Caco-2 (cell line): Measurements from ENCODE around the gene PKD1. TPM values are rescaled to one million over a fixed set of nuclear protein-coding genes. Genes with fewer than 3 reads are reported as not detected.

Source experiments
- BruUV-seq: library from RNA; stranded (reverse); fragments of 400-500 nt; replicated peaks from 2 replicates; lab custom pipeline; 2021; lab: Mats Ljungman, UMichigan
- CTCF ChIA-PET: fragments of 300-600 bp; sonication (Branson Sonifier 250); formaldehyde crosslinking; loops from one replicate; lab custom pipeline; 2022; ENCODE audit warnings: antibody characterized with exemption; lab: Charles Lee
- POLR2A ChIA-PET: fragments of 300-600 bp; sonication (Branson Sonifier 250); formaldehyde crosslinking; loops from one replicate; lab custom pipeline; 2022; ENCODE audit warnings: antibody characterized with exemption; lab: Charles Lee
- DNase-seq, 2 experiments: peaks; one replicate each; pipeline versions ENCODE4 v3.0.0 to v3.0.0-alpha.2; 2020 to 2022
- H3K27me3 ChIP-seq: replicated peaks from 2 replicates; pipeline ENCODE4 v1.6.0; 2011; ENCODE audit warnings: low read length; ENCODE audit not compliant: control insufficient read depth, insufficient read depth
- H3K36me3 ChIP-seq: 2 replicates; pipeline ENCODE4 v1.5.1; 2011; ENCODE audit warnings: low read length; ENCODE audit not compliant: control insufficient read depth, insufficient read depth
- H3K4me1 ChIP-seq: fragments of 250-450 bp; sonication (Bioruptor Pico); 2 replicates; pipeline ENCODE4 v1.5.1; 2020; ENCODE audit warnings: mild to moderate bottlenecking
- H3K4me3 ChIP-seq: 2 replicates; pipeline ENCODE4 v1.5.1; 2011; ENCODE audit warnings: low read depth, mild to moderate bottlenecking, control low read depth, low read length
- H3K9me3 ChIP-seq: fragments of 250-450 bp; sonication (Bioruptor Pico); 2 replicates; pipeline ENCODE4 v1.5.1; 2020; ENCODE audit warnings: mild to moderate bottlenecking, moderate library complexity
- H3K27ac Mint-ChIP-seq: one replicate; pipeline ENCODE4 v1.8.0; 2022; ENCODE audit warnings: mixed read lengths; ENCODE audit not compliant: unreplicated experiment
- H3K27me3 Mint-ChIP-seq: one replicate; pipeline ENCODE4 v1.8.0; 2022; ENCODE audit warnings: mixed read lengths; ENCODE audit not compliant: insufficient read depth, unreplicated experiment
- H3K36me3 Mint-ChIP-seq: one replicate; pipeline ENCODE4 v1.8.0; 2022; ENCODE audit warnings: mild to moderate bottlenecking, mixed read lengths; ENCODE audit not compliant: insufficient read depth, unreplicated experiment
- H3K4me1 Mint-ChIP-seq: one replicate; pipeline ENCODE4 v1.8.0; 2022; ENCODE audit warnings: low read depth, mixed read lengths; ENCODE audit not compliant: unreplicated experiment
- H3K4me3 Mint-ChIP-seq: one replicate; pipeline ENCODE4 v1.8.0; 2022; ENCODE audit warnings: mild to moderate bottlenecking, moderate library complexity, mixed read lengths; ENCODE audit not compliant: unreplicated experiment
- H3K9me3 Mint-ChIP-seq: one replicate; pipeline ENCODE4 v1.8.0; 2022; ENCODE audit warnings: mixed read lengths; ENCODE audit not compliant: unreplicated experiment
- intact Hi-C: fragments of 100-400 bp; cut with micrococcal nuclease; formaldehyde crosslinking; loops from one replicate; pipeline ENCODE4 v1.10.0; 2022; ENCODE audit not compliant: unreplicated experiment
- total RNA-seq: library from RNA; stranded (reverse); gene quantifications from 2 replicates; pipeline ENCODE4 v1.2.3, GENCODE V29; 2022
- TF ChIP-seq, protein P1 (sequence below), 2 experiments: fragments of 200-600 bp in 1 of 2; IDR thresholded peaks; 1 replicate in 1 of 2; 2 replicates in 1 of 2; pipeline versions ENCODE4 v1.5.1 to v1.8.0; 2011 to 2022; ENCODE audit warnings: antibody characterized with exemption in 1 of 2, control low read depth in 1 of 2, inconsistent platforms in 1 of 2, low read depth in 1 of 2, low read length in 1 of 2, mild to moderate bottlenecking in 1 of 2, moderate library complexity in 1 of 2; ENCODE audit not compliant: insufficient read depth in 1 of 2, severe bottlenecking in 1 of 2, unreplicated experiment in 1 of 2

PKD1 gene
- total RNA-seq, 1 experiment from 2014 or later, result 70.5 TPM

DNA sequence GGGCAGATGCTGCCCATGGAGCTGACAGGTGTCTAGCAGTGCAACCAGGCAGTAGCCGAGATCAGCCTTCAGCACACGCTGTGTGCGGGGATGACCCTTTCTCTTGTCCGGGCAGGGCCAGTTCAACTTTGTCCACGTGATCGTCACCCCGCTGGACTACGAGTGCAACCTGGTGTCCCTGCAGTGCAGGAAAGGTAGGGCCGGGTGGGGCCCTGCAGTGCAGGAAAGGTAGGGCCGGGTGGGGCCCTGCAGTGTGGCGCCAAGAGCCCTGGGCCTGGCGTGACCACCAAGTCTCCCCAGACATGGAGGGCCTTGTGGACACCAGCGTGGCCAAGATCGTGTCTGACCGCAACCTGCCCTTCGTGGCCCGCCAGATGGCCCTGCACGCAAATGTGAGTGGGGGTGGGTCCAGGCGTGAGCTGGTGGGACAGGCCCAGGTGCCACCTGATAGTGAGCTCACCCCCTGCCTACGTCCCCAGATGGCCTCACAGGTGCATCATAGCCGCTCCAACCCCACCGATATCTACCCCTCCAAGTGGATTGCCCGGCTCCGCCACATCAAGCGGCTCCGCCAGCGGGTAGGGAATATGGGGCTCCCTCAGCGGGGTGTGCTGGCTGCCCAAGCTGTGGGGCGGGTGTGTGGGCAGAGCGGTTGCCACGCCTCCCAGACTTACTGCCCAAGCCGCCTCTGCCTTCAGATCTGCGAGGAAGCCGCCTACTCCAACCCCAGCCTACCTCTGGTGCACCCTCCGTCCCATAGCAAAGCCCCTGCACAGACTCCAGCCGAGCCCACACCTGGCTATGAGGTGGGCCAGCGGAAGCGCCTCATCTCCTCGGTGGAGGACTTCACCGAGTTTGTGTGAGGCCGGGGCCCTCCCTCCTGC, 47.7 kb downstream of the PKD1 start:
- Mint-ChIP-seq H3K36me3 (peaks cover 76% of the 10 kb centered on the region), H3K4me1 (no peaks in the 10 kb centered on the region), H3K9me3 (no peaks in the 10 kb centered on the region), H3K4me3 (no peak overlapping the region), H3K27ac (no peak overlapping the region), H3K27me3 (no peaks in the 10 kb centered on the region)
- Histone ChIP-seq H3K27me3 (no peaks in the 10 kb centered on the region), H3K4me3 (no peak overlapping the region), H3K9me3 (no peaks in the 10 kb centered on the region), H3K36me3 (no peaks in the 10 kb centered on the region; the same call in 1 of the 2 replicates), H3K4me1 (peaks cover 21% of the 10 kb centered on the region)
- CTCF ChIA-PET, result no interaction called here
- no TSS peak for BruUV-seq
- TF ChIP-seq, protein P1, sequence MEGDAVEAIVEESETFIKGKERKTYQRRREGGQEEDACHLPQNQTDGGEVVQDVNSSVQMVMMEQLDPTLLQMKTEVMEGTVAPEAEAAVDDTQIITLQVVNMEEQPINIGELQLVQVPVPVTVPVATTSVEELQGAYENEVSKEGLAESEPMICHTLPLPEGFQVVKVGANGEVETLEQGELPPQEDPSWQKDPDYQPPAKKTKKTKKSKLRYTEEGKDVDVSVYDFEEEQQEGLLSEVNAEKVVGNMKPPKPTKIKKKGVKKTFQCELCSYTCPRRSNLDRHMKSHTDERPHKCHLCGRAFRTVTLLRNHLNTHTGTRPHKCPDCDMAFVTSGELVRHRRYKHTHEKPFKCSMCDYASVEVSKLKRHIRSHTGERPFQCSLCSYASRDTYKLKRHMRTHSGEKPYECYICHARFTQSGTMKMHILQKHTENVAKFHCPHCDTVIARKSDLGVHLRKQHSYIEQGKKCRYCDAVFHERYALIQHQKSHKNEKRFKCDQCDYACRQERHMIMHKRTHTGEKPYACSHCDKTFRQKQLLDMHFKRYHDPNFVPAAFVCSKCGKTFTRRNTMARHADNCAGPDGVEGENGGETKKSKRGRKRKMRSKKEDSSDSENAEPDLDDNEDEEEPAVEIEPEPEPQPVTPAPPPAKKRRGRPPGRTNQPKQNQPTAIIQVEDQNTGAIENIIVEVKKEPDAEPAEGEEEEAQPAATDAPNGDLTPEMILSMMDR (IDR thresholded peaks at IDR 0.05; ENCODE audit: insufficient read depth in 1 of 2, low read depth in 1 of 2, low read length in 1 of 2, severe bottlenecking in 1 of 2, unreplicated experiment in 1 of 2), result no peak
- no peak for DNase-seq
- intact Hi-C loops, result no loop called here
- POLR2A ChIA-PET, result no interaction called here

DNA sequence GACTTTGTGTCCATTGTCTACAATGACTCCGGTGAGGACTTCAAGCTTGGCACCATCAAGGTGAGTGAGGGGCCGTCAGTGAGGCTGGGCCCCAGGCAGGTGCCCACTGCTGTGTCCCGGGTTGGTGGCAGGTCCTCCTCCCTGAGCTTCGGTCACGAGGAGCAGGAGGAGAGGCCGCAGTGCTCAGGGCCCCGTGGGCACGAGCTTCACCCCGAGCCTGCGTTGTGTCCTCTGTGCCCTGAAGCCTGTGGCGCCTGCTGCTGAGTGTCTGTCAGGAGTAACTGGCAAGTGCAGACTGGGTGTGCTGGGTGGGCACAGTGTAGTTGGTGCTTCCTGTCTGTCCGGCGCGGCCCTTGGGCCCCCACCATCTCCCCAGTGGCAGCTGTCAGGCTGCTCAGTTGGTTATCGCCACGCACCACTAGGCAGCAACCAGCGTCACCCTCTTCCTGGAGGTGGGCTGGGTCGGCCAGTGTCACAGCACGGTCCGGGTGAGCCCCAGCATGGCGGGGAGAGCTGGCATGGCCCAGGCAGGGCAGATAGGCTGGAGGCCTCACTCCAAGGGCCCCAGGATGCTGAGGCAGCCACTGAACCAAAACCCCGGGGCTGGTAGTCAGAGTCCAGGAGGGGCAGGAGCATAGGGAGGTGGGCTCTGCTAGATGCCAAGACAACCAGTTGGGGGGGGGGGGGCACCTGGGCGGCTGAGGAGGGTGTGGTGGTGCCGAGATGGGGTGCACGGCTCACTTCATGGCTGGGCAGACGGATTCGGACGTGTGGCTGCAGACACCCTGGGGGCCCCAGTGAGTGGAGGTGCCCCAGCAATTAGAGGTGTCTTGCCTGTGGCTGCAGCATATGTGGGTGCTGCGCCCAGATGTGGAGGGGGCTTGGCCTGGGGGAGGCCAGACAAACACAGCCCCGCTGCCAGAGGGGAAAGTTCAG, 48.6 kb downstream of the PKD1 start:
- H3K4me1 Mint-ChIP-seq, result no peaks in the 10 kb centered on the region
- Histone ChIP-seq H3K27me3 (no peaks in the 10 kb centered on the region), H3K9me3 (no peaks in the 10 kb centered on the region), H3K4me1 (peaks cover 14% of the 10 kb centered on the region), H3K36me3 (no peaks in the 10 kb centered on the region; the same call in 1 of the 2 replicates), H3K4me3 (no peak overlapping the region)
- H3K27ac Mint-ChIP-seq, result no peak overlapping the region
- CTCF ChIA-PET, result no interaction called here
- intact Hi-C loops, result no loop called here
- no peak for DNase-seq
- TF ChIP-seq, protein P1 (IDR thresholded peaks at IDR 0.05; ENCODE audit: insufficient read depth in 1 of 2, low read depth in 1 of 2, low read length in 1 of 2, severe bottlenecking in 1 of 2, unreplicated experiment in 1 of 2), result no peak
- H3K27me3 Mint-ChIP-seq, result no peaks in the 10 kb centered on the region
- peaks cover 73% of the 10 kb centered on the region for H3K36me3 Mint-ChIP-seq
- BruUV-seq, result no TSS peak
- POLR2A ChIA-PET, result no interaction called here
- no peaks in the 10 kb centered on the region for H3K9me3 Mint-ChIP-seq
- H3K4me3 Mint-ChIP-seq, result no peak overlapping the region

DNA sequence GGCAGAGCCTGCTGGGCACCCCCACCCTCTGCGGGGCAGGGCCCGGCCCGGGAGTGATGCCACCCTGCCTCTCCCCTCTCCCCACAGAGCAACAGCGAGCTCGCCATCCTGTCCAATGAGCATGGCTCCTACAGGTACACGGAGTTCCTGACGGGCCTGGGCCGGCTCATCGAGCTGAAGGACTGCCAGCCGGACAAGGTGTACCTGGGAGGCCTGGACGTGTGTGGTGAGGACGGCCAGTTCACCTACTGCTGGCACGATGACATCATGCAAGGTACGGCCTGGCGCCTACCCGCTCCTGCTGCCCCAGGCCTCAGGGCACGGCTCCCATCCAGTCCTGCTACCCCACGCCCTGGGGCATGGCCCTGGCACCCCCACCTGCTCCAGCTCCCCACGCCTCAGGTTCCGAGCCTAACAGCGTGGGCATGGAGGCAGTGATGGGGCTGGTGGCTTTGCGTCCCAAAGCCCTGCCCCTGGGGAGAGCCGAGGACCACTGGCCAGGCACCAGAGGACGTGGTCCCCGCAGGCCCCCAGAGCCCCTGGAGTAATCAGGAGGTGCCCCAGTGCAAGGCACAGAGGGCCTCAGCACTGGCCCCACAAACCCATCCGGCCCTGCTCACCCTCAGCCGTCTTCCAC, 49.5 kb downstream of the PKD1 start:
- CTCF ChIA-PET, result no interaction called here
- no peak overlapping the region for H3K4me3 Mint-ChIP-seq
- intact Hi-C loops, result no loop called here
- no peaks in the 10 kb centered on the region for H3K27me3 ChIP-seq
- peaks cover 65% of the 10 kb centered on the region for H3K36me3 Mint-ChIP-seq
- H3K27me3 Mint-ChIP-seq, result no peaks in the 10 kb centered on the region
- TF ChIP-seq, protein P1 (IDR thresholded peaks at IDR 0.05; ENCODE audit: insufficient read depth in 1 of 2, low read depth in 1 of 2, low read length in 1 of 2, severe bottlenecking in 1 of 2, unreplicated experiment in 1 of 2), result no peak
- no peak overlapping the region for H3K4me3 ChIP-seq
- no peak for DNase-seq
- H3K4me1 ChIP-seq, result peaks cover 7% of the 10 kb centered on the region
- H3K9me3 Mint-ChIP-seq, result no peaks in the 10 kb centered on the region
- BruUV-seq, result no TSS peak
- H3K27ac Mint-ChIP-seq, result no peak overlapping the region
- no peaks in the 10 kb centered on the region; the same call in 1 of the 2 replicates for H3K36me3 ChIP-seq
- POLR2A ChIA-PET, result no interaction called here
- no peaks in the 10 kb centered on the region for H3K4me1 Mint-ChIP-seq
- no peaks in the 10 kb centered on the region for H3K9me3 ChIP-seq
